ENCODE measurements around the gene RENBP. TPM values are rescaled to one million over a fixed set of nuclear protein-coding genes. Genes with fewer than 3 reads are reported as not detected.

Gene RENBP
- total RNA-seq, 1 experiment from 2014 or later: 0.18 TPM

GRCh38 chrX:153900831-153901752 lies 43.4 kb downstream of the RENBP start:
- H3K36me3 ChIP-seq: no peaks in the 10 kb centered on the region
- H3K27ac ChIP-seq: peak overlapping the region; percentile 22; the same call in 1 of the 2 replicates
- DNase-seq: peak; percentile 90

DNA sequence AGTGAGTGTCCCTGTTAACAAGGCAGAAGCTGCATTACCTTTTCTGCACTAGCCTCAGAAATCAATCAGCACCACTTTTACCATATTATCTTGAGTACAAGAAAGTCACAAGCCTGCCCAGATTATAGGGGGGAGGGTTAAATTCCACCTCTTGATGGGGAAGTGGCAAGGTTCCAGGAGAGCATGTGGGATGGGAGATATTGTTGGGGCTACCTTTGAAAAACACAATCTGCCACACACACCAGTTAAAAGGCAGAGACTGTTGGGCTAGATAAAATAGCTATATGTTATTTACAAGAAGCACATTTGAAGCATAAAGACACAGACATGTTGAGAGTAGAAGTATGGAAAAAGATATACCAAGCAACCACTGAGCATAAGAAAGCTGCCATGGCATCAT lies 46.5 kb downstream of the RENBP start:
- Histone ChIP-seq H3K9me3 (replicated peaks) (no peaks in the 10 kb centered on the region), H3K27me3 (no peaks in the 10 kb centered on the region), H3K36me3 (no peaks in the 10 kb centered on the region), H3K4me3 (no peak overlapping the region), H3K27ac (no peak overlapping the region), H3K4me1 (peaks cover 31% of the 10 kb centered on the region)
- DNase-seq: no peak

More at GRCh38 chrX:153900831-153901752, 43.4 kb downstream of the RENBP start:
- Histone ChIP-seq H3K9me3 (replicated peaks) (no peaks in the 10 kb centered on the region), H3K4me3 (peak overlapping the region; percentile 25), H3K27me3 (no peaks in the 10 kb centered on the region), H3K4me1 (peaks cover 20% of the 10 kb centered on the region)

GRCh38 chrX:153889123-153889522 lies 55.3 kb downstream of the RENBP start:
- H3K36me3 ChIP-seq: no peaks in the 10 kb centered on the region
- no peak overlapping the region for H3K4me3 ChIP-seq
- no peak overlapping the region for H3K27ac ChIP-seq
- no peaks in the 10 kb centered on the region for H3K27me3 ChIP-seq
- H3K9me3 ChIP-seq (replicated peaks): no peaks in the 10 kb centered on the region
- peaks cover 20% of the 10 kb centered on the region for H3K4me1 ChIP-seq
- DNase-seq: no peak

DNA sequence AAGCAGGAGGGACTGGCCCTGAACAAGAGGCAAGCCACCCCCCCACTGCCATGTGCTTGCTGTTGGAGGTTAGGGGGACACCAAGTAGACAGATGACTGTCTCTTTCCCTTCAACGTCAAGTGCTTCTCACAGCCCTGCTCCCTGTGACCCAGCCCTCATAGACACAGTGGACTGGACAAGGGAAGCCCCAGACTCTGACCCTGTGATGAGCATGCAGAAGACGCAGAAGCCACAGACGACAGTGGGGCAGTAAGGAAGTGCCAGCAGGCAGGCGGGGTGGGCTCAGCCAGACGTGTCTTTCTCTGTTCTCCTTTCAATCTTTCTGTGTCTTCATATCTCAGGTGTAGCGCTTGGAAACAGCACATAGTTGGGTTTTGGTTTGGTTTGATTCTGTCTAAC lies 56.1 kb downstream of the RENBP start:
- H3K27ac ChIP-seq: no peak overlapping the region
- H3K9me3 ChIP-seq (replicated peaks): no peaks in the 10 kb centered on the region
- no peaks in the 10 kb centered on the region for H3K36me3 ChIP-seq
- H3K27me3 ChIP-seq: no peaks in the 10 kb centered on the region
- H3K4me1 ChIP-seq: peaks cover 14% of the 10 kb centered on the region
- H3K4me3 ChIP-seq: no peak overlapping the region
- DNase-seq: no peak

- Histone ChIP-seq H3K4me3 (no peak overlapping the region), H3K9me3 (replicated peaks) (no peaks in the 10 kb centered on the region), H3K4me1 (peaks cover 15% of the 10 kb centered on the region), H3K27ac (no peak overlapping the region), H3K36me3 (no peaks in the 10 kb centered on the region), H3K27me3 (no peaks in the 10 kb centered on the region)
- no peak for DNase-seq
Measured at GRCh38 chrX:153887385-153887784, 57.1 kb downstream of the RENBP start.

GRCh38 chrX:153886915-153887314 lies 57.5 kb downstream of the RENBP start:
- DNase-seq: no peak
- Histone ChIP-seq H3K4me3 (no peak overlapping the region; the same call in 1 of the 2 replicates), H3K27ac (peak overlapping the region; percentile 25; the same call in 1 of the 2 replicates), H3K9me3 (replicated peaks) (no peaks in the 10 kb centered on the region), H3K27me3 (no peaks in the 10 kb centered on the region), H3K36me3 (no peaks in the 10 kb centered on the region), H3K4me1 (peaks cover 19% of the 10 kb centered on the region)

GRCh38 chrX:153885968-153886903 lies 58.2 kb downstream of the RENBP start, which contains the start of gene L1CAM:
L1CAM (minus strand) TSS chrX:153886173; CDS start chrX:153875836, 10,337 bp downstream.
- no peaks in the 10 kb centered on the region for H3K27me3 ChIP-seq
- no peaks in the 10 kb centered on the region for H3K9me3 ChIP-seq (replicated peaks)
- peaks cover 26% of the 10 kb centered on the region for H3K4me1 ChIP-seq
- DNase-seq: peak in 1 of 2 experiments; percentile 45
- peak within 1 kb of the TSS; percentile 63 for H3K4me3 ChIP-seq
- H3K27ac ChIP-seq: peak within 1 kb of the TSS; percentile 25; the same call in 1 of the 2 replicates
- no peaks in the 10 kb centered on the region for H3K36me3 ChIP-seq

Other genes with a start within 250 kb of the RENBP start
- gene BCAP31, start 220.3 kb downstream of the RENBP start, total RNA-seq (2014; rRNA removed; shearing (Covaris generic)): 77.9 and 78.0 TPM in 2 replicates
- 4.8 and 4.9 TPM in 2 replicates for gene ABCD1, start 219.8 kb downstream of the RENBP start, total RNA-seq (2014; rRNA removed; shearing (Covaris generic))
- gene PLXNB3, start 180.4 kb downstream of the RENBP start, total RNA-seq (2014; rRNA removed; shearing (Covaris generic)): 2.0 and 3.7 TPM in 2 replicates
- 17.9 and 33.6 TPM in 2 replicates for gene SRPK3, start 163.6 kb downstream of the RENBP start, total RNA-seq (2014; rRNA removed; shearing (Covaris generic))
- gene IDH3G, start 150.3 kb downstream of the RENBP start, total RNA-seq (2014; rRNA removed; shearing (Covaris generic)): 34.3 and 35.0 TPM in 2 replicates
- 131 and 177 TPM in 2 replicates for gene SSR4, start 150.0 kb downstream of the RENBP start, total RNA-seq (2014; rRNA removed; shearing (Covaris generic))
- gene PDZD4, start 114.1 kb downstream of the RENBP start, total RNA-seq (2014; rRNA removed; shearing (Covaris generic)): 7.1 and 9.1 TPM in 2 replicates
- 14.2 and 14.7 TPM in 2 replicates for gene L1CAM, start 58.5 kb downstream of the RENBP start, total RNA-seq (2014; rRNA removed; shearing (Covaris generic))
- not detected in 2 replicates for gene AVPR2, start 40.0 kb downstream of the RENBP start, total RNA-seq (2014; rRNA removed; shearing (Covaris generic))
- 7.7 and 8.2 TPM in 2 replicates for gene ARHGAP4, start 18.4 kb downstream of the RENBP start, total RNA-seq (2014; rRNA removed; shearing (Covaris generic))
- gene NAA10, start 9.6 kb downstream of the RENBP start, total RNA-seq (2014; rRNA removed; shearing (Covaris generic)): 58.6 and 69.6 TPM in 2 replicates
- gene HCFC1, start 27.2 kb upstream of the RENBP start, total RNA-seq (2014; rRNA removed; shearing (Covaris generic)): 55.6 and 56.9 TPM in 2 replicates
- 0.97 and 1.7 TPM in 2 replicates for gene TMEM187, start 28.1 kb upstream of the RENBP start, total RNA-seq (2014; rRNA removed; shearing (Covaris generic))
- 91.9 and 95.3 TPM in 2 replicates for gene IRAK1, start 75.3 kb upstream of the RENBP start, total RNA-seq (2014; rRNA removed; shearing (Covaris generic))
- gene MECP2, start 153.1 kb upstream of the RENBP start, total RNA-seq (2014; rRNA removed; shearing (Covaris generic)): 22.0 and 26.2 TPM in 2 replicates
- gene OPN1LW, start 199.6 kb upstream of the RENBP start, total RNA-seq (2014; rRNA removed; shearing (Covaris generic)): not detected in 2 replicates
- gene OPN1MW, start 238.0 kb upstream of the RENBP start, total RNA-seq (2014; rRNA removed; shearing (Covaris generic)): not detected in 2 replicates